Spinal cord (tissue), 10 donors: Measurements from ENCODE around the gene UBE3B. TPM values are rescaled to one million over a fixed set of nuclear protein-coding genes. Genes with fewer than 3 reads are reported as not detected.
A peak's percentile ranks its signal among the peaks of the same experiment; 100 is the strongest.

Source experiments
- DNase-seq, 6 donors: peaks; one replicate each; pipeline versions ENCODE4 v3.0.0 to v3.0.0-alpha.2; 2013 to 2015; ENCODE audit warnings: low spot score in 6 of 6, low read depth in 4 of 6
- H3K27ac ChIP-seq: one replicate; pipeline ENCODE4 v1.5.1; 2013; ENCODE audit warnings: low read depth, low read length, control low read depth
- H3K27me3 ChIP-seq: one replicate; pipeline ENCODE4 v1.6.1; 2013; ENCODE audit warnings: low read length; ENCODE audit not compliant: control insufficient read depth, insufficient read depth
- H3K36me3 ChIP-seq: one replicate; pipeline ENCODE4 v1.6.1; 2013; ENCODE audit warnings: low read length; ENCODE audit not compliant: control insufficient read depth, insufficient read depth
- H3K4me1 ChIP-seq: one replicate; pipeline ENCODE4 v1.6.1; 2013; ENCODE audit warnings: low read length; ENCODE audit not compliant: control insufficient read depth, insufficient read depth
- H3K4me3 ChIP-seq: one replicate; pipeline ENCODE4 v1.5.1; 2013; ENCODE audit warnings: low read depth, low read length, control low read depth
- H3K9me3 ChIP-seq: one replicate; pipeline ENCODE4 v1.6.1; 2013; ENCODE audit warnings: low read length; ENCODE audit not compliant: control insufficient read depth, insufficient read depth
- WGBS: methylation state at CpG from one replicate; pipeline ENCODE4 v1.1.5; 2013; ENCODE audit warnings: missing lambda C conversion rate; ENCODE audit not compliant: insufficient coverage; 5-methylcytosine and 5-hydroxymethylcytosine counted together
- polyA plus RNA-seq, 2 donors: library from polyadenylated mRNA; unstranded; fragments of 120-200 nt; gene quantifications; one replicate each; pipeline ENCODE4 v1.2.1, GENCODE V29; 2013; ENCODE audit not compliant: insufficient read length in 2 of 2
- total RNA-seq, 2 donors: library from RNA; depleted of rRNA in 1 of 2; stranded (reverse); fragments of 120-200 nt in 1 of 2; fragments of >200 nt in 1 of 2; gene quantifications; one replicate each; pipeline versions ENCODE4 v1.2.3 to v1.2.4, GENCODE V29; 2013 to 2014
- donor health status: healthy.

Gene UBE3B
- total and polyA plus RNA-seq, 4 donors = 25.7 to 30.2 (median 26.9) TPM

GRCh38 chr12:109460538-109460937, 16.9 kb upstream of the UBE3B start:
- H3K4me1 ChIP-seq = peaks cover 44% of the 10 kb centered on the region
- H3K9me3 ChIP-seq = no peaks in the 10 kb centered on the region
- peak overlapping the region; percentile 91 for H3K27ac ChIP-seq
- DNase-seq = no peak
- peaks cover 25% of the 10 kb centered on the region for H3K36me3 ChIP-seq
- 95% methylated on average over 13 of the region's 13 CpGs for WGBS
- H3K4me3 ChIP-seq = no peak overlapping the region
- no peaks in the 10 kb centered on the region for H3K27me3 ChIP-seq

GRCh38 chr12:109461049-109461845, 16.2 kb upstream of the UBE3B start:
- no peak for DNase-seq
- H3K4me1 ChIP-seq = peaks cover 44% of the 10 kb centered on the region
- WGBS = 82% methylated on average over 7 of the region's 8 CpGs
- no peak overlapping the region for H3K4me3 ChIP-seq
- no peaks in the 10 kb centered on the region for H3K9me3 ChIP-seq
- no peaks in the 10 kb centered on the region for H3K27me3 ChIP-seq
- peaks cover 19% of the 10 kb centered on the region for H3K36me3 ChIP-seq
- peak overlapping the region; percentile 91 for H3K27ac ChIP-seq

DNA sequence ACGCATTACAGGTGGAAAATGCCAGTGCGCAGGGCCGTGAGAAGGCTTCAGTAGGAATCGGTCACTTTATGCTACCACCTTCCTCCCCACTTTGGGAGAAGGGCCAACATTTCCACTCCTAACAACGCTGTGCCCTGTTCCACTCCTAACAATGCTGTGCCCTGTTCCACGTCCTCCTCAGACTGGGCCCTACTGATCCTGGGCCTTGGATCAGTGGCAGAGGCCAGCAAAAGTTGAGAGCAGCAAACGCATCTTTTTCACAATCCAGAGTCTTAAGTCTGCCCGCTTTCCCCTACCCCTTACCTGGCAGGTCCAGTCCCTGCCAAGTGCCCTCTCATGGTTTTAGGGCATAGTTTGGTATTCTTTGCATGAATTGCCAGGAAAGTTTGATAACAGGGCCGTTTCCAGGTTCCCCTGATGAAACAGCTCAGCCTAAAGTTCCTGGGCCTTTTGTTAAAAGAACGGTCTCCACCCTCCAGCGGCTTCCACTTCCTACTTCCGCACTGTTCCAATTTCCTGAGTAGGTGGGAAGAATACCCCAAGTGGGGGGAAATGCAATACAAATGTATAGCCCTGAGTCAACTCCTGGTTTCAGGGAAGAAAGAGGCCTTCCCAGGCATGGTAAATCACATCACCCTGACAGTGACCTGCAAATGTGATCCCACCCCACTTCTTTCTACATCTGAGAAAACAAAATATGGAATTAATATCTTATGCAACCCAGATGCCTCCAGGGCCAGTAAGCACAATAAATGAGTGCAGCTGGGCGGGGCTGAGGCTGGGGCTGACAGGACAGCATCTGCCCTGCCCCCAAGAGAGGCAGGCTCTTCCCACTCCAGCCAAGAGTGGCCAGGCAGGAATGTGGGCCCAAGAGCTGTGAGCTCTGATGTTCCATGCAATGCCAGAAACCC, 15.3 kb upstream of the UBE3B start:
- Histone ChIP-seq H3K4me3 (no peak overlapping the region), H3K9me3 (no peaks in the 10 kb centered on the region), H3K4me1 (peaks cover 48% of the 10 kb centered on the region), H3K27ac (peak overlapping the region; percentile 91), H3K36me3 (peaks cover 20% of the 10 kb centered on the region), H3K27me3 (no peaks in the 10 kb centered on the region)
- 66% methylated on average over 9 of the region's 13 CpGs for whole genome bisulfite sequencing
- DNase-seq = peak in 1 of 6 donors; percentile 55

- DNase-seq = peak in 2 of 6 donors; percentile 80 to 81
- WGBS = 8% methylated on average over 14 of the region's 14 CpGs
- Histone ChIP-seq H3K9me3 (no peaks in the 10 kb centered on the region), H3K4me1 (peaks cover 50% of the 10 kb centered on the region), H3K27me3 (no peaks in the 10 kb centered on the region), H3K36me3 (peaks cover 29% of the 10 kb centered on the region), H3K4me3 (no peak overlapping the region), H3K27ac (peak overlapping the region; percentile 91)
Measured at GRCh38 chr12:109462868-109463692, 14.4 kb upstream of the UBE3B start.

GRCh38 chr12:109463756-109464155, 13.7 kb upstream of the UBE3B start:
- H3K9me3 ChIP-seq = no peaks in the 10 kb centered on the region
- no peak overlapping the region for H3K4me3 ChIP-seq

GRCh38 chr12:109464642-109465351, 12.6 kb upstream of the UBE3B start:
- DNase-seq = peak in 2 of 6 donors; percentile 21 to 50
- Histone ChIP-seq H3K4me1 (peaks cover 46% of the 10 kb centered on the region), H3K36me3 (peaks cover 43% of the 10 kb centered on the region), H3K4me3 (no peak overlapping the region), H3K27me3 (no peaks in the 10 kb centered on the region), H3K9me3 (no peaks in the 10 kb centered on the region), H3K27ac (no peak overlapping the region)
- 96% methylated on average over 9 of the region's 14 CpGs for WGBS

More at GRCh38 chr12:109463756-109464155, 13.7 kb upstream of the UBE3B start:
- Histone ChIP-seq H3K27me3 (no peaks in the 10 kb centered on the region), H3K36me3 (peaks cover 35% of the 10 kb centered on the region), H3K4me1 (peaks cover 46% of the 10 kb centered on the region), H3K27ac (peak overlapping the region; percentile 91)
- no CpG with 5 or more reads among the region's 5 CpGs for WGBS
- no peak for DNase-seq

GRCh38 chr12:109466305-109466704, 11.1 kb upstream of the UBE3B start:
- no peak overlapping the region for H3K27ac ChIP-seq
- no peaks in the 10 kb centered on the region for H3K9me3 ChIP-seq
- DNase-seq = no peak
- H3K4me1 ChIP-seq = peaks cover 35% of the 10 kb centered on the region
- peaks cover 32% of the 10 kb centered on the region for H3K36me3 ChIP-seq
- H3K27me3 ChIP-seq = no peaks in the 10 kb centered on the region
- 90% methylated on average over 1 of the region's 2 CpGs for WGBS
- no peak overlapping the region for H3K4me3 ChIP-seq

DNA sequence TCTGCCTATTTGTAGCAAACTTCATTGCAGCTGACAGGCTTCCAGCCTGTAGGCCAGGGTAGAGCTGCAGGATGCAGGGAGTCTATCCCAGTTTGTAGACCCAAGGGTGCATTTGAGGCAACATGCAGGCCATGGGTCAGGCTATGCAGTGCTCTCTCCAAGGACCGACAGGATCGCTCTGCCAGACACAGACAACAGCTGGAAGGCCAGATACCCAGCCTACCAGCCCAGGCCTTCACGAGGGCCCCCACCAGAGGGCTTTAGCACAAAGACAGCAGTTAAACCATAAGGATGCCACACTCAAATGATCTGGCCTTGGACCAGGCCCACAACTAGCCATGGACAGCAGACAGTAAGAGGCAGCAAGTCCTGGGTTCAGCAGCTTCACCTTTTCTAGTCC, 10.6 kb upstream of the UBE3B start:
- peaks cover 30% of the 10 kb centered on the region for H3K4me1 ChIP-seq
- H3K4me3 ChIP-seq = no peak overlapping the region
- no peaks in the 10 kb centered on the region for H3K27me3 ChIP-seq
- H3K9me3 ChIP-seq = no peaks in the 10 kb centered on the region
- peaks cover 29% of the 10 kb centered on the region for H3K36me3 ChIP-seq
- DNase-seq = no peak
- H3K27ac ChIP-seq = no peak overlapping the region
- 82% methylated on average over 3 of the region's 3 CpGs for WGBS
